Mammary epithelial cell (primary cell): ENCODE measurements around the gene LGALS7.

ENCODE experiments used
- EZH2 ChIP-seq: IDR thresholded peaks from 2 replicates; pipeline ENCODE4 v1.6.1; 2012; ENCODE audit warnings: low read length, inconsistent platforms, borderline replicate concordance
- TF ChIP-seq, protein P1 (sequence below), 2 donors: IDR thresholded peaks in 1 of 2; conservative IDR thresholded peaks in 1 of 2; 2 replicates each; pipeline ENCODE4 v1.5.1; 2011 to 2012; ENCODE audit warnings: inconsistent platforms in 2 of 2, low read length in 2 of 2, mild to moderate bottlenecking in 2 of 2, control low read depth in 1 of 2, low read depth in 1 of 2; ENCODE audit not compliant: insufficient read depth in 1 of 2; ENCODE audit errors: extremely low read depth in 1 of 2

DNA sequence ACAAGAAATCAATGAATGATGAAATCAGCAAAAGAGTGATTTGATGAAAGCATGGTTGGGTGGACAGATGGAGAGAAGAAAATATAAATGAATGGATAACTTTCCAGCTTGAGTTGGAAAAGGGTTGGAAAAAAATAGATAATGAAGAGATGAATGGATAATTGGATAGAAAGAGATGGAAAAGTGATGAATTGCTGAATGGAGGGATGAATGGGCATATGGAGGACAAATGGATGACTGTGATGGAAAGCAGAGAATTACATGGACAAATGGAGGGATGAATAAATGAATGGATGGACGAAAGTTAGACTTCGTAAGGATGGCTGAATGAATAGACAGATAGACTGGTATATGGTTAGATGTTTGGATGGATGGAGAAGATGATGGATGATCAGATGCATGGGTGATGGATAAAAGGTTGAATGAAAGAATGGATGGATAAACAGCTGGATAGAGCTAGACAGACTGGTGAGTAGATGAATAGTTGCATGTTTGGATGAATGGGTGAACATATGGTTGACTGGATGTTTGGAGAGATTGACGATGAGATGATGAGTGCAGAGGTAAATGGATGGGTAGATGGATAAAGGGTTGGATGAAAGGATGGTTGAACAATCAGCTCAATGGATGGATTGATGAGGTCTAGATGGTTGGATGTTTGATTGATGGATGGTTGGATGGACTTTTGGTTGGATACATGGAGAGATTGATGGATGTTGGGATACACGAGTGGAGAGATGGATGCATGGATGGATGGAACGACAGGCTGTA, 27.4 kb upstream of the LGALS7 start:
- TF ChIP-seq, protein P1, sequence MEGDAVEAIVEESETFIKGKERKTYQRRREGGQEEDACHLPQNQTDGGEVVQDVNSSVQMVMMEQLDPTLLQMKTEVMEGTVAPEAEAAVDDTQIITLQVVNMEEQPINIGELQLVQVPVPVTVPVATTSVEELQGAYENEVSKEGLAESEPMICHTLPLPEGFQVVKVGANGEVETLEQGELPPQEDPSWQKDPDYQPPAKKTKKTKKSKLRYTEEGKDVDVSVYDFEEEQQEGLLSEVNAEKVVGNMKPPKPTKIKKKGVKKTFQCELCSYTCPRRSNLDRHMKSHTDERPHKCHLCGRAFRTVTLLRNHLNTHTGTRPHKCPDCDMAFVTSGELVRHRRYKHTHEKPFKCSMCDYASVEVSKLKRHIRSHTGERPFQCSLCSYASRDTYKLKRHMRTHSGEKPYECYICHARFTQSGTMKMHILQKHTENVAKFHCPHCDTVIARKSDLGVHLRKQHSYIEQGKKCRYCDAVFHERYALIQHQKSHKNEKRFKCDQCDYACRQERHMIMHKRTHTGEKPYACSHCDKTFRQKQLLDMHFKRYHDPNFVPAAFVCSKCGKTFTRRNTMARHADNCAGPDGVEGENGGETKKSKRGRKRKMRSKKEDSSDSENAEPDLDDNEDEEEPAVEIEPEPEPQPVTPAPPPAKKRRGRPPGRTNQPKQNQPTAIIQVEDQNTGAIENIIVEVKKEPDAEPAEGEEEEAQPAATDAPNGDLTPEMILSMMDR (conservative IDR thresholded peaks at IDR 0.05 in 1 of 2, IDR thresholded peaks at IDR 0.05 in 1 of 2; ENCODE audit: extremely low read depth in 1 of 2, insufficient read depth in 1 of 2, low read depth in 1 of 2, low read length in 2 of 2) = no peak
- TF ChIP-seq EZH2 = no peak
